Measurements from ENCODE around the gene CR2.

Gene CR2

GRCh38 chr1:207417076-207417475 lies 37.1 kb upstream of the CR2 start:
- no peak for TF ChIP-seq CTCF (IDR thresholded peaks at IDR 0.05; ENCODE audit: low read depth, low read length)
- H3K4me3 ChIP-seq (ENCODE audit: low read depth, low read length): no peak overlapping the region

GRCh38 chr1:207418351-207418750 lies 35.8 kb upstream of the CR2 start:
- H3K4me3 ChIP-seq (ENCODE audit: low read depth, low read length): no peak overlapping the region
- TF ChIP-seq CTCF (IDR thresholded peaks at IDR 0.05; ENCODE audit: low read depth, low read length): no peak

GRCh38 chr1:207420109-207420508 lies 34.0 kb upstream of the CR2 start:
- TF ChIP-seq CTCF (IDR thresholded peaks at IDR 0.05; ENCODE audit: low read depth, low read length): no peak
- H3K4me3 ChIP-seq (ENCODE audit: low read depth, low read length): no peak overlapping the region

- TF ChIP-seq CTCF (IDR thresholded peaks at IDR 0.05; ENCODE audit: low read depth, low read length): no peak
- no peak overlapping the region for H3K4me3 ChIP-seq (ENCODE audit: low read depth, low read length)
Measured at GRCh38 chr1:207421078-207421477, 33.0 kb upstream of the CR2 start.

- TF ChIP-seq CTCF (IDR thresholded peaks at IDR 0.05; ENCODE audit: low read depth, low read length): no peak
- H3K4me3 ChIP-seq (ENCODE audit: low read depth, low read length): no peak overlapping the region
Measured at GRCh38 chr1:207423560-207424292, 30.4 kb upstream of the CR2 start.

- TF ChIP-seq CTCF (IDR thresholded peaks at IDR 0.05; ENCODE audit: low read depth, low read length): no peak
- no peak overlapping the region for H3K4me3 ChIP-seq (ENCODE audit: low read depth, low read length)
Measured at GRCh38 chr1:207424570-207425131, 29.5 kb upstream of the CR2 start.

- no peak for TF ChIP-seq CTCF (IDR thresholded peaks at IDR 0.05; ENCODE audit: low read depth, low read length)
- H3K4me3 ChIP-seq (ENCODE audit: low read depth, low read length): no peak overlapping the region
Measured at GRCh38 chr1:207427832-207428585, 26.1 kb upstream of the CR2 start.

All from WI38 (cell line).